GM21528 (cell line): ENCODE measurements around the gene RHBDF2.

ENCODE experiments used
- ATAC-seq: cut with Tn5 transposase; IDR thresholded peaks from one replicate; pipeline ENCODE4 v1.9.1; 2021; ENCODE audit warnings: mild to moderate bottlenecking, moderate library complexity; ENCODE audit not compliant: unreplicated experiment, low FRiP score

The RHBDF2 gene

DNA sequence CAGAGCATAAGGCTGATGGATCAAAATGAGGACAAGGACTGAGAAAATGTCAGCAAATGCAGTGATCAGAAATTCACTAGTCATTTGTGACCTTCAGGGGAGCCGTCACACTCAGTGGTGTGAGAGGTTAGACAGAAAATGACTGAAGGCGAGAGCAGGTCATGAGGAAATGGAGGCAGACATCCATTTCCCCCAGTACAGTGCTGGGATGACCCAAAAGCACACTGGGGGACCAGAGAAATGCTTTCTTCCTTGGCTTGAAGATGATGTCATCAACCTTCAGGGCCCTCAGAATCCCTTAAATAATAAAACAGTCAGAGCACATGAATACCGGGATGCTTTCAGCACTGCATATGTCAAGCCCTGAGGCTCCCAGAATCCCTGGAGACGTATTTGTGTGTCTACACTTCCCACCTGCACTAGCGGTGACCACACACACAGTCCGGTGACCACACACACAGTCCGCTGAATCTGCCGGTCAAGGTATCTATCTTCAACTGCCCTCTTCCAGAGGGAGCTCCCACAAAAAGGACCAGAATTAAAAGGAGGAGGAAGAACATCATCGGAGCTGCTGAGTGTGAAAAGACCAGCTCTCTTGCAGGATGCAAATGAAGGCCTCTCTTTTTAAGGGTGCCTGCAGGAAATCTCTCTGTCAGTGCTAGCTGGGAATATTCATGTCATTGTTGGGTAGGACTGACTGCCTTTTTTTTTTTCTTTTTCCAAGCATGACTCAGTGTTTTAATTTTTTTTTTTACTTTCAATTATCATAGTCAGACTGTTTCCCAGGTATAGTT, 56.5 kb downstream of the RHBDF2 start:
- ATAC-seq = no peak

DNA sequence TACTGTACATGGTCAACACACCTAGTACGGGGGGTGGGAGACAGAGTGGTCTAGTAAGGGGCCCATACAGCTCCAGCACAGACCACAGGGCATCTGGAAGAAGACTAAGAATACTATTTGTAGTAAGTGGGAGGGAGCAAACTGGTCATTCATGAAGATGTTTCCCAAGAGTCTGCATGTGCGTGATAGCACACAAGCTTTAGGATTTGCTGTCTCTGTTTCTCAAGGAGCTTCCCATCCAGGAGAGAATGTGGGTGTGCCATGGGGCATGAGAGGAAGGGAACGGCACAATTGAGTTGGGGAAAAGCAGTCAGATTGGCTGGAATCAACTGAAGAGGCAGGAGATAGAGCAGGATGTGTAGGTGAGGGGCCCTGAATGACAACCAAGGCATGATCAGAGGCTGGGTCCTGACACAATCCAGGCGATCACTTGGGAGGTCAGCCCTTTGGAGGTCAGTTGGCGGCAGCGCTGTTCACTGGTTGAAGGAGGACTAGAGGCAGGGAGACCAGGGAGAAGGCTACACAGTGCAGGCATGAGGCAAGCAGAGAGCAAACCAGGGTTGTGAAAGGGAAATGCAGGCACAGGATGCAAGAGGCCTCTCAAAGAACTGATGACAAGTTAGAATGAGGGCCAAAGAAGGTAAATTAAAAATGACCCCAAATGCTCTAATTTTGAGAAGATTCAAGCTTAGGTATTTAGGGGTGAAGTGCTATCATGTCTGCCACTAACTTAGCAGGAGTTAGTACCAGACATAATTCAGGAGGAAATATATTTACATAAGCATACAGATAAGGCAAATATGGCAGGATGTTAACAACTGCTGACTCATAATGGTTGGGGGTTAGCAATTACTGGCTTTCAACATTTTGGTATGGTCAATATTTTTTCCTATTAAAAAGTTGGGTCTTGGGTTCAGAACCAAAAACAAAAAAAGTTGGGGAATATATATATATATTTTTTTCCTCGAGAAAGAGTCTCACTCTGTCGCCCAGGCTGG, 58.6 kb downstream of the RHBDF2 start:
- no peak for ATAC-seq

DNA sequence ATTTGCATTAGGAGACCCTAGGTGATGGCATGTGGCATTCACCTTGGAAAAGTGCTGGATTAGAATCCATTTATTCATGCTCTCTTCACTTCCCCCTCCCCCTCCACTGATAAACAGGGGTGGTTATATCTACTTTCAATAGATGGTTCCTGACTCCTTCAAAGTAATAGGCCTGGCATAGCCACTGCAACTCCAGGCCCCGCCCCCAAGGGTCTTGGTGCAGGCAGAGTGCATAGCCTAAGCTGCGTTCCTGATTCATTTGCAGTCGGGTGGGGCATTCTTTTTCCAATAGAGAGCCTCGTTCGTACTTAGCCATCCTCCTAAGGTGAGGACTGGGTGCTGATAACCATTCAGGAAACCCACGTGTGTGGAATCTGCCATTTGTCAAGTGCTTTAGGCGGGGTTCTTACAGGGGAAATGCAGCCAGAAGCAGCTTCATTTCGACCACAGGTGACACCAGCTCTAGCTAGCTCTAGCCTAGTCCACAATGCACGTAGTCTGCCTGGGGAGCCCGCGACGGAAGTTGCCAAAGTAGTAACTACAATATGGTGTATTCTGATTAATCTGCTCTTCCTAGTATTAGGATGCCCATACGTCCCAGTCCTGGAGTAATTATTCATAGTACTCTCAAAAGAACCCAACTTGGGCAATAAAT, 59.4 kb downstream of the RHBDF2 start:
- no peak for ATAC-seq

DNA sequence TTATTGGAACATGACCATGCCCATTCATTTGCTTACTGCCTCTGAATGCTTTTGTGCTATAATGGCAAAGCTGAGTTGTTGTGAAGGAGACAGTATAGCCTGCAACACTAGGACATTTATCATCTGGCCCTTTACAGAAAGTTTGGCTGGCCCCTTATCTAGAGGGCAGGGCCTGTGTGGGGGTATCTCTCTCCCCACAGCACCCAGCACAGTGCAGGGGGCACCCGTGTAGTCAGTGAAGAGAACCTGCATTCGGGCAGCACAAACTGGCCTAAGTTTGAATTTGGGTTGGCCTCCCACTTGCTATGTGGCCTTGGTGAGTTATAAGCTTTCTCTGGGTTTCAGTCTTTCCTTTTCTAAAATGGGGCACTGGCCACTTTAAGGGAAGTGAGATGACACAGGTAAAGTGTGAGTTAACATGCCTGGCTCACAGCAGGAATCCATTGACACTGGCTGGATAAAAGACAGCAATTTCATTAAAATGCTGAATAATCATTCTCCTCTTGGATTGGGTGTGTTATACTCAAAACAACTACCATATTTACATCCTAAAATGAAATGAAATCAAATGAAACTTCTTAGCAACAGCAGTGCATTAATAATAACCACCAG, 60.4 kb downstream of the RHBDF2 start:
- ATAC-seq = no peak

DNA sequence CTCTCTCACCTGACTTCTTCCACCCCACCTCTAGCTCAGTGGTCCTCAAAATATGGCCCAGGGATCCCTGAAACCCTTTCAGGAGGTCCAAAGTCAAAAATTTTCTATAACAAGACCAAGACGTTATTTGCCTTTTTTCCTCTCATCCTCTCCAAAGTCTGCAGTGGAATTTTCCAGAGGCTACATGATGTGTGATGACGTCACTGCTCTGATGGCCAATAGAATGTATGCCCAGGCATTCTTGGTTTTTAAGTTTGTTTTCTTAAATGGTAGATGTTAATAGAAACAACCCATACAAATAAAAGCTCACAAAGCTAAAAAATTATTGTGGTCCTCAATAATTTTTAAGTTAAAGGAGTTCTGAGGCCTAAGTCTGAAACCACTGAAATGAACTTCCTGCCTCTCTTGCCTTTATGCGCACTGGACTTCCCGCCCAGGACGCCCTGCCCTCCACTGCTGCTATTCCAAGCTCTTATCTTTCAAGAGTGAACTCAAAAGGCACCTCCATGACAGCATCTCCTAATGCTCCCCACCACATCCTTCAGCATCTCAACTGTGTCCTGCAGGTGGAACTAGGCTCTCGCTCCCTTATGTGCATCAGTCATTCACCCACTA, 61.8 kb downstream of the RHBDF2 start:
- no peak for ATAC-seq

DNA sequence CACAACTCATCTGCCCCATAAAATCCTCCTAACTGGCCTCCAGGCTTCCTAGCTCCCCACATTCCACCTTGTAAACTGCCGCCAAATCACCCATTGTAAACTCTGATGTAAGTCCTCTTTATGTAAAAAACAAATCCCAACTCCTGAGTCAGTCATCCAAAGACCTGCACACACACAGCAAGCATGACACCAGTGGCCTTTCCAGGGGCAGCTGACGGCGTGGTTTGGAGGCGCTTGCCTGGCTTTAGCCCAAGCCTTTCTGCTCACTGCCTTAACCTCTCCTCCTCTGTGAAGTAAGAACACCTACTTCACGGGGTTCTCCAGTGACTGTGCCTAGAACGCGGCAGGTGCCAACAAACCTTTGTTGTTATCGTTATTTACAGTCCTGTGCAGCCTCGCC, 62.3 kb downstream of the RHBDF2 start:
- no peak for ATAC-seq

DNA sequence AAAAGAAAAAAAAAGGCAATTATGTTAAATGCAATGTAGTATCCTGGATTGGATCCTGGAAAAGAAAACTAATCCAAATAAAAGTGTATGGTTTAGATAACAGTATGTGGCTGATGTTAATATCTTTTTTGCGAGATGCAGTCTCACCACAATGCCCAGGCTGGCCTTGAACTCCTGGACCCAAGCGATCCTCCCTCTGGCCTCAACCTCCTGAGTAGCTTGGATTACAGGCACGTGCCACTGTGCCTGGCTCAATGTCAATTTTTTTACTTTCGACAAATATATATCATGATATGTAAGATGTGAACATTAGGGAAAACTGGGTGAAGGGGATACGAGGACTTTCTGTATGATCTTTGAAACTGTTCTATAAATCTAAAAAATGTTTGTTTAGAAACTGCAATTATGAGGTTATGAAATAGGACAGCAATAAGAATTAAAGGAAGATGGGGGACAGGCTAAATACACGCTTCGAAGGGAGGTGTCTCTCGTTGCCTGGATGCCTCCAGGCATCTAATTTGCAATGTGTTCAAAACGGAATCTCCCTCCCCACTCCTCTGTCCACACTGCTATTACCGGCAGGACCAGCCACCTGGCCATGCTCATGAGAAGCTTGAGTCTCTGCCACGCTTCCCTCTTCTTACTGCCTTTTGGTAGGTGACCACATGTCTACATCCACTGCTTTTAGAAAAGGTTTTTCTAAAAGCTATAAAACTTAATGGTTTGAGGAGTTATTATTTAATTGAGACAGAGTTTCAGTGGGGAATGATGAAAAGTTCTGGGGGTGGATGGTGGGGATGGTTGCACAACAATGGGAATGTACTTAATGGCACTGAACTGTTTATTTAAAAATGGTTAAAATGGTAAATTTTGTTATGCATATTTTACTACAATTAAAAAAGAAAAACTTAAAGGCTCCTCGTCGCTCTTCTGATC, 63.5 kb downstream of the RHBDF2 start:
- ATAC-seq = no peak

DNA sequence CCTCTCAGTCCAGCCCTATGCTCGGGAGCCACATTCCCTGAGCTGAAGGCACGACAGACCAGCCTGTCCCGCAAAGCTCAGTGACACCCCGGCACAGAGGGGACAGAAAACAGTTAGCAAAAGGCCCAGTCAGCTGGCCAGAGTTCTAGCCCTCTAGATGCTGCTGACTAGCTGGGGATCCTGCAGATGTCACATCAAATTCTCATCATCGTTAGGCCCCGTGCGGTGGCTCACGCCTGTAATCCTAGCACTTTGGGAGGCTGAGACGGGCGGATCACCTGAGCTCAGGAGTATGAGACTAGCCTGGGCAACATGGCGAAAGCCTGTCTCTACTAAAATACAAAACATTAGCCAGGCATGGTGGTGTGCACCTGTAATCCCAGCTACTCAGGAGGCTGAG, 65.5 kb downstream of the RHBDF2 start:
- no peak for ATAC-seq

DNA sequence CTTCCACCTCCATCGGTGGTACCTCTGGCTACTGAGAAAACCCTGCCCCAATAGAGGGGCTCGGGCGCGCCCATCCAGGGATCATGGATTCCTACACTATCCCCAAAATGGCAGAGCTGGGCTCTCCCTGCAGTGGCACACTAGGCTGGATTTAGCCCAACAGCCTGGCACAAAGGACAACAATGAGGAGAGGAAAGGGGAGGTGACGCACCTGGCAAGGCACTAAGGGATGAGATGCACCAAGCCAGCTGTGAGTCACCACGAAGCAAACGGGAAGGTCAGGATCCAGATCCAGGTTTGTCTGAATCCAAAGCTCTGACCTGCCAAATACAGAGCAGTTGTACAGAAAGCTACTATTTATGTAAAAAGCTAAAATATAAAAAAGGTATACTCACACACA, 66.4 kb downstream of the RHBDF2 start:
- ATAC-seq = no peak

DNA sequence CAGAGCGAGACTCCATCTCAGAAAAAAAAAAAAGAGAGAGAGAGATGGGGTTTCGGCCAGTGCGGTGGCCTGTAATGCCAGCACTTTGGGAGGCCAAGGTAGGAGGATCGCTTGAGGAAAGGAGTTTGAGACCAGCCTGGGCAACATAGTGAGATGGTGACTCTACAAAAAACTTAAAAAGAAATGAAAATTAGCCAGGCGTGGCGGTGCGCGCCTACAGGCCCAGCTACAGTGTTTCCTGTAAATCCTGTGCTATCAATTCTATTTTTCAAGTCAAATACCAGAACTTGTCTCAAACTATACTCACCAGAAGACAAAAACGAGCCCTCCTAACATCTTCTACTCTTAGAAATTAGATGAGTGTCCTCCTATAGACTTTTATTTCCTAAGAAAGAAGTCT, 67.5 kb downstream of the RHBDF2 start:
- ATAC-seq = no peak

DNA sequence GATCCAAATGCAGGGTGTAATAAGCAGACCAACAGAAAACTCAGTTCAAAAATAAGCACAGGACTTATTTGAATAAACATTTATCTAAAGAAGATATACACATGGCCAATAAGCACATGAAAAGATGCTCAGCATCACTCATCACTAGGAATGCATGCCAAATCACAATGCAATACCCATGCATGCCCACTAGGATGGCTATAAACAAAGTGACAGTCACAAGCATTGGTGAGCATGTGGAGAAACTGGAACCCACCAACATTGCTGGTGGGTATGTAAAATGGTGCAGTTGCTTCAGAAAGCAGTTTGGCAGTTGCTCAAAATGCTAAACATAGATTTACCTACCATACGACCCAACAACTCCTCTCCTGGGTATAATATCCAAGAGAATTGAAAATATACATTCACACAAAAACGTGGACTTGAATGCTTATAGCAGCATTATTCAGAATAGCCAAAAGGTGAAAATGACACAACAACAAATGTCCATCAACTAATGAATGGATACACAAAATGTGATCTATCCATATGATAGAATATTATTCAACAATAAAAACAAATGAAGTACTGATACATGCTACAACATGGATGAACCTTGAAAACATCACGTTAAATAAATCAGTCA, 68.4 kb downstream of the RHBDF2 start:
- ATAC-seq = no peak

DNA sequence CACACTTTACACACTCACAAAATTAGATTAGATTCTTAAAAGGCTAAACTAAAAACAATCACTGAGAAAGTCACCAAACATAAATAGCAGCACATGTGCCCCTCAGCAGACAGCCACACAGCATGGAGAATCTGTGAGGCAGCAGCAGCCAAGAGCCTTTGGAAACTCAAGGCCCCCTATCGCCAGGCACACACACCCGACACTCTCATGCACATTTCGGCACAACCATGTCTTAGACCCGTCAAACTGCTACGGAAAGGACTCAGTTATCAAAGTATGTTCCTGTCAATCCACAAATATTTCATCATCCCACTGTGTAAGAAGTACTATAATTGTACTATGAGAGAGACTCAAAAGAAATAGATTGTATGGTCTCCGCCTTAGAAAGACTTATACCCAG, 69.2 kb downstream of the RHBDF2 start:
- ATAC-seq = no peak

DNA sequence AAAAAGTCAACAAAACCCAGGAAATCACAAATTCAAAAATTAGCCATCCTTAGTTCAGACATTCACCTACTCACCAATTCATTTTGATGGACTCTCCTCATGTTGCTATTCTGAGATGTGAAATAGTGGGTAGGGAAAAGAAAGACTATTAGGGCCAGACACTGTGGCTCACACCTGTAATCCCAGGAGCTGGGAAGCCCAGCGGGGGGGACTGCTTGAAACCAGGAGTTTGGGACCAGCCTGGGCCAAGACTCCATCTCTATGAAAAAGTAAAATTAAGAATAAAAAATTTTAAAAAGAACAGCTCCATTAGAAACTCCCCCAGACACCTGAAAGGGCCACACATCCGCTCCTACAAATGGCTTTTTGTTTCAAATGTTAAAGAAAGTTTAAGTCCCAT, 69.7 kb downstream of the RHBDF2 start:
- ATAC-seq = no peak

DNA sequence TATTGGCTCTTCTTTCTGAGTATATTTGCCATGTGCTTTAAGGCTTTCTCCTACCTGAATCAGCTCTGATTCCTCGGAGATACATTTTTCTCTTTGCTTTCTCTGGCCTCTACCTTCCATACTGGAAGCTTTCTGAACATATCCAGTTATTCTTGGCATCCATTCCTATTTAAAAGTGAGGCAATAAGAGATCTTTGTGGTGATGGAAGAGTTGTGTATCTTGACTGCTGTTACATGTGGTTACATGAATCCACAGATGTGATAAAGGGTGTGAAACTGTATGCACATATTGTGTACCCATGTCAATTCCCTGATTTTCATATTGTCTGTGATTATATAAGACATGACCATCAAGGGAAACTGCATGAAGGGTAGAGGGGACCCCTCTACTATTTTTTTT, 72.7 kb downstream of the RHBDF2 start:
- no peak for ATAC-seq

DNA sequence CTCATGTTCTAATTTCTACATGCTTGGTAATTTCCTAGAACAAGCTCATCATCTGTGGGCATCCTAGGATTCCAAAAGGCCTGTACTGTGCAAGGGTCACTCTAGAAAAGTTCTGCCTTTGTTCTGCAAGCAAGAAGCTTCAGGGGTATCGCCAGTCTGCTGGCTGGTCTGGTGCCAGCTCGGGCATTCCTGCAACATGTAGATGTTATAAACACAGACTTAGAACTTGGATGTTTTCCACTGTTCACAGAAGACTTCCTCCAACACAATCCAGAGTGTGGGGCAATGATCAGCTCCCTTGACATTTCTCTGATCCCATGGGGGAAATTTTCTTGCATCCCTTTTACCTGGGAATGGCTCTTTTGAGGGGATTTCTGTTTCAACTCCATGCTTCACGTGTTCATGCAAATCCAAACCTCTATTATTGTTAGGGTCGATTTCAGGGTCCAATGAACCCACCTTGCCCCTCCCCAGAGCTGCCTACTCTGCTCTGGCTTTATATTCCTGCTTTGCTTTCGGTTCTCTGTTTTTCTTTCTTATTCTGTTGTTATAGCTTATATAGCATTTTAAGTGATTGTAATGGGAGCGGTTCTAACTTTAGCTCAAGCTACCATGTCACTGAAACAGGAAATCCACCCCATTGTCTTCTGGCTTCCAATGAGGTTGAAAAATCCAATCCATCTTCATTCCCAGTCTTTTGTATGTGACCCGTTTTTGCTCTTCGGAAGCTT, 73.6 kb downstream of the RHBDF2 start:
- no peak for ATAC-seq

DNA sequence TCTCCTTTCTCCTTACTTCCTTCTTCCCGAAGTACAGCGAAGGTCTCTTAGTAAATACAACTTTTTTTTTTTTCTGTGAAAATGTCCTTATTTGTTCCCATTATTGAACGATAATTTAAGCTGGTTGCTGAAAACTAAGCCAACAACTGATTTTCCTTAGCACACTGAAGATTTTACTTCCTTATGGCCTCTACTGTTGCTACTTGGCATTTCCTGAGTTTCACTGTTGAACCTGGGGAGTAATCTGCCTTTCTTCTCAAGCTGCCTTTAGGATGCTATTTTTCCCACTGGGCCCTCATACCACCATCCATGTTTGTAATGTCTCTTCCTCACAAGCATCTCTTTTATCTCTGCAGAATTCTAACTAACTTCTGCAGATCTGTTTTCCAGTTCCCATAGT, 74.4 kb downstream of the RHBDF2 start:
- ATAC-seq = no peak

DNA sequence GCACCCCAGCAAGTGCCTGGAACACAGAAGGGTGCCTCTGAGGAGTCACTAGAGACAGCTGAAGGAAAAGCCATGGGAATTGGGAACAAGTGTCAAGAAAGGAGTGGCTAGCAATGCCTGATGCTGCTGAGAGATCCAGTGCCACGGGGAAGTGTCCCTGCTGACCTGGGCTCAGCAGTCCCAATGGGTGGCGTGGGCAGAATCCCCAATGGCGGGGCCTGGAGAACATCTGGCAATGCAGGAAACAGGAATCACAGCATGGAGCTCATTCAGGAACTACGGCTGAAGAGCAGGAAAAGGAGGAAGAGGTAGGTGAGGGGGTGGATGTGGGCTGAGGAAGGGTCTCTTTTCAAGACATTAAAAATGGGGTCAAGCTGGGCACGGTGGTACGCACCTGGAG, 78.4 kb downstream of the RHBDF2 start:
- no peak for ATAC-seq

DNA sequence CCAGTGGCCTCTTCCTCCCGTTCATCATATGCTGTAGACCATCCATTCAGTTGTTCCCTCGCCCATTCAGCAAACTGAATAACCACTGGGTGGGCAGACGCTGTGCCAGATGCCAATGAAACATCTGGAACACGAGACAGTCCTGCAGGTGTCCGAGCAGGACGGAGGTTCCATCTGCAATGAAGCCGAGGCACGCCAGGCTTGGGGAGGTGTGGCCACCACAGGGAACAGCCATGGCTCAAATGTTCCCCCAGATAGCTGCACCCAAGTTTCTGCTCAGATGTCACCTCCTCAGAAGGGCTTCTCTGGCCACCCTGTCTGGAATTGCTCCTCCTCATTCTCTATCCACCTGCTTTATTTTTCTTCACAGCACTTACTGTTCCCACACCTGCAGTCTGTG, 78.8 kb downstream of the RHBDF2 start:
- no peak for ATAC-seq
